ENCODE results near the gene INSR.

- TF ChIP-seq CTCF (IDR thresholded peaks at IDR 0.05) (no peak), POLR2AphosphoS5 (IDR thresholded peaks at IDR 0.05; ENCODE audit: low read depth, low read length) (no peak), REST (IDR thresholded peaks at IDR 0.05; ENCODE audit: insufficient read depth in 1 of 2, low read depth in 2 of 2, low read length in 1 of 2) (no peak), SIN3A (IDR thresholded peaks at IDR 0.05; ENCODE audit: borderline replicate concordance, insufficient read depth, low read depth, low read length) (no peak), TCF7L2 (IDR thresholded peaks at IDR 0.05; ENCODE audit: low read depth, low read length) (no peak)
Measured at GRCh38 chr19:7159105-7159933, 134.9 kb downstream of the INSR start.

Data from Panc1 (cell line).